Measurements from ENCODE around the gene ANKRD63.

- no peak for TF ChIP-seq CTCF (IDR thresholded peaks at IDR 0.05)
- TF ChIP-seq POLR2A (IDR thresholded peaks at IDR 0.05): no peak
- no peak for TF ChIP-seq EP300 (IDR thresholded peaks at IDR 0.05; ENCODE audit: low read depth)
- no peak for TF ChIP-seq POLR2AphosphoS5 (IDR thresholded peaks at IDR 0.05)
Observed at GRCh38 chr15:40257656-40258450, 25.0 kb downstream of the ANKRD63 start.
